Measurements from ENCODE around the gene FAM117B.

- no peak for TF ChIP-seq EZH2 (IDR thresholded peaks at IDR 0.05)
- TF ChIP-seq POLR2AphosphoS5 (IDR thresholded peaks at IDR 0.05; ENCODE audit: borderline replicate concordance, low read depth, low read length), result no peak
Observed at GRCh38 chr2:202758128-202758527, 123.4 kb downstream of the FAM117B start.

Measured in SK-N-MC (cell line).